Measurements from ENCODE around the gene CDH23. TPM values are rescaled to one million over a fixed set of nuclear protein-coding genes. Genes with fewer than 3 reads are reported as not detected.

The CDH23 gene
- total RNA-seq, 4 donors from 2014 or later: 2.9 to 16.1 (median 5.9) TPM

- H3K27me3 ChIP-seq: no peaks in the 10 kb centered on the region
- no peak overlapping the region for H3K27ac ChIP-seq
- intact Hi-C loops (cut with DNase I; ENCODE audit: low total_unique reads): no loop called here
- H3K36me3 ChIP-seq: no peaks in the 10 kb centered on the region
- in situ Hi-C loops (cut with MboI; ENCODE audit: low pct_ligation_motif_present in 1 of 4, low pct_unique_long_range_greater_than_20kb in 1 of 4, low sequenced_read_pairs in 3 of 4): no loop called here
- no peaks in the 10 kb centered on the region for H3K9me3 ChIP-seq
- TF ChIP-seq POLR2A (IDR thresholded peaks at IDR 0.05) (no peak), EP300 (IDR thresholded peaks at IDR 0.05; ENCODE audit: low read depth) (no peak), POLR2AphosphoS5 (IDR thresholded peaks at IDR 0.05) (no peak)
- TF ChIP-seq, protein P1, sequence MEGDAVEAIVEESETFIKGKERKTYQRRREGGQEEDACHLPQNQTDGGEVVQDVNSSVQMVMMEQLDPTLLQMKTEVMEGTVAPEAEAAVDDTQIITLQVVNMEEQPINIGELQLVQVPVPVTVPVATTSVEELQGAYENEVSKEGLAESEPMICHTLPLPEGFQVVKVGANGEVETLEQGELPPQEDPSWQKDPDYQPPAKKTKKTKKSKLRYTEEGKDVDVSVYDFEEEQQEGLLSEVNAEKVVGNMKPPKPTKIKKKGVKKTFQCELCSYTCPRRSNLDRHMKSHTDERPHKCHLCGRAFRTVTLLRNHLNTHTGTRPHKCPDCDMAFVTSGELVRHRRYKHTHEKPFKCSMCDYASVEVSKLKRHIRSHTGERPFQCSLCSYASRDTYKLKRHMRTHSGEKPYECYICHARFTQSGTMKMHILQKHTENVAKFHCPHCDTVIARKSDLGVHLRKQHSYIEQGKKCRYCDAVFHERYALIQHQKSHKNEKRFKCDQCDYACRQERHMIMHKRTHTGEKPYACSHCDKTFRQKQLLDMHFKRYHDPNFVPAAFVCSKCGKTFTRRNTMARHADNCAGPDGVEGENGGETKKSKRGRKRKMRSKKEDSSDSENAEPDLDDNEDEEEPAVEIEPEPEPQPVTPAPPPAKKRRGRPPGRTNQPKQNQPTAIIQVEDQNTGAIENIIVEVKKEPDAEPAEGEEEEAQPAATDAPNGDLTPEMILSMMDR (IDR thresholded peaks at IDR 0.05): no peak
- H3K4me3 ChIP-seq: no peak overlapping the region
- DNase-seq: no peak
- peaks cover 0 to 12% (median 6%) of the 10 kb centered on the region in 4 donors for H3K4me1 ChIP-seq
- 80 to 91% methylated on average over 1 to 4 of the region's 4 CpGs for WGBS, 2 donors (ENCODE audit: low coverage in 1 of 2)
These were observed 104.7 kb downstream of the CDH23 start for GRCh38 chr10:71501402-71501801.

DNA sequence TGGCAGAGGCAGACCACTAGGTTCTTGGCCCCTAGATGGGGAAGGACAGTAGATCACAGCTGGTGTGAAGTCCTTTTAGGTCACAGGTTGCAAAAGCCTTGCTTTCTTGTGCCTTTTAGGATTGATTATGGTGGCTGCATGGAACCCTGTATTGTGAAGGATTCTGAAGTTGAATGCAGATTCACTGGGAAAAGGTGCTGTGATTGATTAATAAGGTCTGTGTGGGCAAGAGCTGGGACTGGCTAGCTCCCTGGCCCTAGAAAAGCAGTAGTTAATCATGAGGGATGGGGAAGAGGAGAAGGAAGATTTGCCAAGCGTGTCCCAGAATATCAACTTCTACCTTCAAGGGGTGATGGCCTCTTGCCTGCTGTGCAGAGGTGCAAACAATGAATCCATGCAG, 105.5 kb downstream of the CDH23 start:
- H3K9me3 ChIP-seq: no peaks in the 10 kb centered on the region
- intact Hi-C loops (cut with DNase I; ENCODE audit: low total_unique reads): no loop called here
- TF ChIP-seq EP300 (IDR thresholded peaks at IDR 0.05; ENCODE audit: low read depth): no peak
- TF ChIP-seq POLR2A (IDR thresholded peaks at IDR 0.05): no peak
- TF ChIP-seq, protein P1 (IDR thresholded peaks at IDR 0.05): no peak
- no peak for TF ChIP-seq POLR2AphosphoS5 (IDR thresholded peaks at IDR 0.05)
- DNase-seq: no peak
- peaks cover 0 to 12% (median 6%) of the 10 kb centered on the region in 4 donors for H3K4me1 ChIP-seq
- 80 to 85% methylated on average over 1 of the region's 1 CpG for WGBS, 2 donors (ENCODE audit: low coverage in 1 of 2)
- H3K27me3 ChIP-seq: no peaks in the 10 kb centered on the region
- in situ Hi-C loops (cut with MboI; ENCODE audit: low pct_ligation_motif_present in 1 of 4, low pct_unique_long_range_greater_than_20kb in 1 of 4, low sequenced_read_pairs in 3 of 4): no loop called here
- no peak overlapping the region for H3K27ac ChIP-seq
- H3K36me3 ChIP-seq: no peaks in the 10 kb centered on the region
- no peak overlapping the region for H3K4me3 ChIP-seq

DNA sequence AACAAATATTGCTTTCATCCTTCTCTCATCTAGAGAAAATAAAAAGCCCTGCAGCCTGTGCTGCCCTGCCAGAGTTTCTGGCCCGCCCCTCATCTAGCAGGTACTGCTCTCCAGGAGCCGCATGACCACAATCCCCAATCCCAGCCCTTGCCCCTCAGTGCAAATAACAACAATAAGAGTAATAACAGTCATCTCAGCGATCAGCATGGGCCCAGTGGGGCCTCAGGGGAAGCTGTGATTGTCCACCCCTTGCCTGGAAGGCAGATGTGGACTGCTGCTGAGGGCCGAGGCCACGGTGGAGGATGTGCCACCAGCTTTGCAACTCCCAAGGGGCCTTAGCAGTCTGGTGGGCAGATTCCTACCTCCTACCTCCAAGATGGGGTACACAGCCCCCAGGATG, 106.1 kb downstream of the CDH23 start:
- H3K4me3 ChIP-seq: no peak overlapping the region
- intact Hi-C loops (cut with DNase I; ENCODE audit: low total_unique reads) (no loop called here), in situ Hi-C loops (cut with MboI; ENCODE audit: low pct_ligation_motif_present in 1 of 4, low pct_unique_long_range_greater_than_20kb in 1 of 4, low sequenced_read_pairs in 3 of 4) (no loop called here)
- H3K36me3 ChIP-seq: no peaks in the 10 kb centered on the region
- TF ChIP-seq, protein P1 (IDR thresholded peaks at IDR 0.05): no peak
- TF ChIP-seq EP300 (IDR thresholded peaks at IDR 0.05; ENCODE audit: low read depth): no peak
- TF ChIP-seq POLR2A (IDR thresholded peaks at IDR 0.05): no peak
- TF ChIP-seq POLR2AphosphoS5 (IDR thresholded peaks at IDR 0.05): no peak
- no peaks in the 10 kb centered on the region for H3K27me3 ChIP-seq
- 83 to 88% methylated on average over 2 to 5 of the region's 5 CpGs for WGBS, 2 donors (ENCODE audit: low coverage in 1 of 2)
- H3K9me3 ChIP-seq: no peaks in the 10 kb centered on the region
- no peak for DNase-seq
- H3K27ac ChIP-seq: no peak overlapping the region
- peaks cover 0 to 12% (median 6%) of the 10 kb centered on the region in 4 donors for H3K4me1 ChIP-seq

DNA sequence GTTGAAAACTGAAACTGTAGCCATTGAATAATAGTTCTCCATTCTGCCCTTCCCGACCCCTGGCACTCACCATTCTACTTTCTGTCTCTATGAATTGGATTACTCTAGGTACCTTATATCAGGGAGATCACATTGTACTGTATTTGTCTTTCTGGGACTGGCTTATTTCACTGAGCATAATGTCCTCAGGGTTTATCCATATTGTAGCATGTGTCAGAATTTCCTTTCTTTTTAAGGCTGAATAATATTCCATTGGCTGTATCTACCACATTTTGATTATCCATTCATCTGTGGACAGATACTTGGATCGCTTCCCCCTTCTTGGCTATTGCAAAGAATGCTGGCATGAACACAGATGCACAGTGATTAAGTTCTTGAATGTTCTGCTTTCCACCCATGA, 107.4 kb downstream of the CDH23 start:
- no peaks in the 10 kb centered on the region for H3K9me3 ChIP-seq
- in situ Hi-C loops (cut with MboI; ENCODE audit: low pct_ligation_motif_present in 1 of 4, low pct_unique_long_range_greater_than_20kb in 1 of 4, low sequenced_read_pairs in 3 of 4) (no loop called here), intact Hi-C loops (cut with DNase I; ENCODE audit: low total_unique reads) (no loop called here)
- no peak overlapping the region for H3K27ac ChIP-seq
- 49 to 82% methylated on average over 2 of the region's 2 CpGs for WGBS, 2 donors (ENCODE audit: low coverage in 1 of 2)
- no peak for TF ChIP-seq EP300 (IDR thresholded peaks at IDR 0.05; ENCODE audit: low read depth)
- TF ChIP-seq, protein P1 (IDR thresholded peaks at IDR 0.05): no peak
- no peak for TF ChIP-seq POLR2AphosphoS5 (IDR thresholded peaks at IDR 0.05)
- TF ChIP-seq POLR2A (IDR thresholded peaks at IDR 0.05): no peak
- H3K27me3 ChIP-seq: no peaks in the 10 kb centered on the region
- no peak overlapping the region for H3K4me3 ChIP-seq
- no peak for DNase-seq
- H3K36me3 ChIP-seq: no peaks in the 10 kb centered on the region
- H3K4me1 ChIP-seq: peaks cover 0 to 12% (median 6%) of the 10 kb centered on the region in 4 donors

All from transverse colon (tissue), 4 donors.